Measurements from ENCODE around the gene GPR156.

- TF ChIP-seq CTCF (IDR thresholded peaks at IDR 0.05) (no peak), POLR2A (IDR thresholded peaks at IDR 0.05) (no peak)
Observed at GRCh38 chr3:120139140-120139539, 145.9 kb downstream of the GPR156 start.

All from testis (tissue), 2 donors.